Progenitor cell of endocrine pancreas (in vitro differentiated cells): ENCODE data around the gene FAM221A. TPM values are rescaled to one million over a fixed set of nuclear protein-coding genes. Genes with fewer than 3 reads are reported as not detected.
A peak's percentile ranks its signal among the peaks of the same experiment; 100 is the strongest.

Source experiments
- DNase-seq: peaks from one replicate; pipeline ENCODE4 v3.0.0; 2021; ENCODE audit warnings: low spot score; ENCODE audit not compliant: unreplicated experiment
- H3K27ac Mint-ChIP-seq: 2 replicates; pipeline ENCODE4 v1.8.0; 2021; ENCODE audit warnings: mild to moderate bottlenecking, moderate library complexity, mixed read lengths
- H3K27me3 Mint-ChIP-seq: 2 replicates; pipeline ENCODE4 v1.8.0; 2021; ENCODE audit warnings: mixed read lengths
- H3K36me3 Mint-ChIP-seq: 2 replicates; pipeline ENCODE4 v1.8.0; 2022; ENCODE audit warnings: mixed read lengths; ENCODE audit not compliant: insufficient read depth
- H3K4me1 Mint-ChIP-seq: 2 replicates; pipeline ENCODE4 v1.8.0; 2021; ENCODE audit warnings: low read depth, mixed read lengths
- H3K4me3 Mint-ChIP-seq: 2 replicates; pipeline ENCODE4 v1.8.0; 2021; ENCODE audit warnings: low read depth, mild to moderate bottlenecking, moderate library complexity, mixed read lengths
- H3K9me3 Mint-ChIP-seq: 2 replicates; pipeline ENCODE4 v1.8.0; 2021; ENCODE audit warnings: low read depth, mixed read lengths
- CTCF ChIP-seq: fragments of 200-600 bp; sonication (generic); IDR thresholded peaks from one replicate; pipeline ENCODE4 v1.5.0; 2021; ENCODE audit warnings: antibody characterized with exemption, mild to moderate bottlenecking; ENCODE audit not compliant: unreplicated experiment
- total RNA-seq: library from RNA; stranded (reverse); gene quantifications from 2 replicates; pipeline ENCODE4 v1.2.1, GENCODE V29; 2021

Gene FAM221A
- total RNA-seq, 1 donor from 2014 or later, result 34.4 TPM

- H3K9me3 Mint-ChIP-seq, result peaks cover 48% of the 10 kb centered on the region
- peaks cover 12% of the 10 kb centered on the region for H3K36me3 Mint-ChIP-seq
- DNase-seq, result no peak
- no peaks in the 10 kb centered on the region for H3K4me1 Mint-ChIP-seq
- TF ChIP-seq CTCF, result no peak
- H3K4me3 Mint-ChIP-seq, result no peak overlapping the region
- no peak overlapping the region for H3K27ac Mint-ChIP-seq
- no peaks in the 10 kb centered on the region for H3K27me3 Mint-ChIP-seq
Measured at GRCh38 chr7:23655433-23655832, 24.6 kb upstream of the FAM221A start.

DNA sequence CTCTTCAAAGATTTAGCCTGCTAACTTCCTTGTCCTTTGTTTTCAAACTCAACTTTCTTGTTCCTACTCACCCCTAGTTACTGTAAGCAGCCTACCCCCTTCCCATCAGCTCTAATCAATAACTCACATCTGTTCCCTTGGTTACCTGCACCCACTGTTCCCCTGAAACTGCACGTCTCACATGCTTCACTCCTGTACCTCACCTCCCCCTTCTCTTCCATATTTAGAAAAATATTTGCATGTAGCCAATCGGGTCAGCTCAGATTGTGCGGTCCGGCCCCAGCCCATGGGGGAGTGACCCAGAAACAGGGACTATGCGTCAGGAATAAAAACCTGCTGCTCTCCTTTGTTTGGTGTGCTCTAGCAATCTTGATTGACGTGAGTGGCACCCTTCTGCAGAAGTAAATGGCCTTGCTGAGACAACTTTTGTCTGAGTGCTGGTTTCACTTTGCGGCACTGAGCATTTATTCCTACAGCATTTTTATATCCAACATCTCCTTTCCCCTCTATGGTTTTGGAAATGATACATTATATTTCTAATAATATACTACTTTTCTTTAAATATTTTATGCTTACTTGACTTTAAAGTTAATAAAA is 21.1 kb upstream of the FAM221A start:
- Mint-ChIP-seq H3K9me3 (peaks cover 31% of the 10 kb centered on the region), H3K27me3 (no peaks in the 10 kb centered on the region), H3K4me3 (no peak overlapping the region), H3K27ac (no peak overlapping the region), H3K36me3 (peaks cover 8% of the 10 kb centered on the region), H3K4me1 (peaks cover 3% of the 10 kb centered on the region)
- TF ChIP-seq CTCF, result no peak
- DNase-seq, result no peak

DNA sequence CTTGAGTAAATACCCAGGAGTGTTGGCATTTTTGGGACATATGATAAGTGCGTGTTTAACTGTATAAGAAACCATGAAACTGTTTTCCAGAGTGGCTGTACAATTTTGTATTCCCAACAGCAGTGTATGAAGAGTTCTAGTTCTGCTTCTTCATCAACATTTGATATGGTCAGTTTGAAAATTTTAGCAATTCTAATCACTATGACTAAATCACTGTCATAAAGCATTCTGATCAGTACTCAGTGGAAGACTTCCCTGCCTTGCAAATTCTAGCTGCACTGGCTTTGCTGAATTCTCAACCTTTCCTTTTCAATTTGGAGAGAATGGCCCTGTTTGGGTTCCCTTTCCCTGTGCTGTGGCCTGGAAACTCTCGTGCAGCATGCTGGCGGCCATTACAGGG is 18.6 kb upstream of the FAM221A start:
- Mint-ChIP-seq H3K27ac (no peak overlapping the region), H3K36me3 (peaks cover 3% of the 10 kb centered on the region), H3K9me3 (peaks cover 17% of the 10 kb centered on the region), H3K4me1 (peaks cover 3% of the 10 kb centered on the region), H3K27me3 (no peaks in the 10 kb centered on the region), H3K4me3 (no peak overlapping the region)
- TF ChIP-seq CTCF, result no peak
- no peak for DNase-seq

DNA sequence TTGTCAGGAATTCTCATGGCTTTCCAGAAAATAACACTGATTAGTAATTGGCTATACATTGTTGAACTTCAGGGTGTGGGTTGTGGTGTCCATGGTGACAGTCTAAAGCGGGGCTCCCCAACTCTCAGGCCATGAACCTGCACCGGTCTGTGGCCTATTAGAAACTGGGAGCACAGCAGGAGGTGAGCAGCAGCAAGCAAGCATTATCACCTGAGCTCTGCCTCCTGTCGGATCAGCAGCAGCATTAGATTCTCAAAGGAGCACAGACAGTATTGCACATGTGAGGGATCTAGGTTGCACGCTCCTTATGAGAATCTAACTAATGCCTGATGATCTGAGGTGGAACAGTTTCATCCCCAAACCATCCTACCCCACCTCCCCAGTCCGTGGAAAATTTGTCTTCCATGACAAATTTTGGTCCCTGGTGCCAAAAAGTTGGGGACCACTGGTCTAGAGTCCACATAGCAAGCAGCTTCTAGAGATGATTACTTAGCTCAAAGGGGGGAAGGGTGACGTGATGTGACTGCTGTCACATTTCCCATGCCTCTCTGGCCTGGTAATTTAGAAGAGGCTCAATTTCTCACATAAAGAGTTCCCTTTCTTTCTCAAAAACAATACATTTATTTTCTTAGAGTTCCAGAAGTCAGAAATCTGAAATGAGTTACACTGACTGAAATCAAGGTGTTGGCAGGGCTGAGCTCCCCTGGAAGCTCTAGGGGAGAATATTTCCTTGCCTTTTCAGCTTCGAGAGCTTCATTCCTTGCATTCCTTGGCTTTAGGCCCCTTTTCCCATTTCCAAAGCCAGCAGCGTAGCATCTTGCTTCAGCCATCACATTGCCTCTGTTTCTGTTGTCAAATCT is 17.6 kb upstream of the FAM221A start:
- Mint-ChIP-seq H3K9me3 (peaks cover 9% of the 10 kb centered on the region), H3K27ac (peak overlapping the region; percentile 26), H3K4me3 (no peak overlapping the region), H3K27me3 (no peaks in the 10 kb centered on the region), H3K4me1 (peaks cover 3% of the 10 kb centered on the region), H3K36me3 (peaks cover 3% of the 10 kb centered on the region)
- no peak for DNase-seq
- no peak for TF ChIP-seq CTCF

GRCh38 chr7:23662984-23663313 is 17.1 kb upstream of the FAM221A start:
- Mint-ChIP-seq H3K27me3 (no peaks in the 10 kb centered on the region), H3K27ac (no peak overlapping the region)

More at GRCh38 chr7:23662984-23663313, 17.1 kb upstream of the FAM221A start:
- TF ChIP-seq CTCF, result no peak
- Mint-ChIP-seq H3K9me3 (peaks cover 8% of the 10 kb centered on the region), H3K4me1 (peaks cover 3% of the 10 kb centered on the region), H3K36me3 (peaks cover 3% of the 10 kb centered on the region), H3K4me3 (no peak overlapping the region)
- no peak for DNase-seq
